Endothelial cell of umbilical vein (primary cell): ENCODE data around the gene MOB3B. TPM values are rescaled to one million over a fixed set of nuclear protein-coding genes. Genes with fewer than 3 reads are reported as not detected.

Experiments
- BruUV-seq: library from RNA; stranded (reverse); fragments of 400-500 nt; replicated peaks from 2 replicates; lab custom pipeline; 2021; lab: Mats Ljungman, UMichigan
- CTCF ChIA-PET: fragments of 300-600, 350-600 bp; sonication (Branson Sonifier 250); formaldehyde crosslinking; loops from one replicate; lab custom pipeline; 2021; ENCODE audit warnings: antibody characterized with exemption, inconsistent platforms; lab: Charles Lee
- POLR2A ChIA-PET: fragments of 300-600, 350-600 bp; sonication (Branson Sonifier 250); formaldehyde crosslinking; loops from one replicate; lab custom pipeline; 2021; ENCODE audit warnings: antibody characterized with exemption, inconsistent platforms; lab: Charles Lee
- DNase-seq: peaks from one replicate; pipeline ENCODE4 v3.0.0-alpha.2; 2011; ENCODE audit warnings: low read depth, low spot score
- FAIRE-seq: peaks from 2 replicates; lab custom pipeline; 2011; peaks lifted over from hg19 to GRCh38; lab: Jason Lieb, UNC
- H2AFZ ChIP-seq: 2 replicates; pipeline ENCODE4 v1.6.0; 2012; ENCODE audit warnings: low read depth, low read length, control low read depth, inconsistent platforms
- H3K27ac ChIP-seq: 2 replicates; pipeline ENCODE4 v1.5.1; 2011; ENCODE audit warnings: low read depth, mild to moderate bottlenecking, control low read depth, low read length, moderate library complexity; ENCODE audit not compliant: insufficient read depth
- H3K27me3 ChIP-seq, 2 experiments: 2 replicates each; pipeline versions ENCODE4 v1.6.0 to v1.6.1; 2011; ENCODE audit warnings: low read length in 2 of 2, mixed read lengths in 1 of 2; ENCODE audit not compliant: control insufficient read depth in 2 of 2, insufficient read depth in 2 of 2
- H3K36me3 ChIP-seq, 2 experiments: 2 replicates in 1 of 2; 3 replicates in 1 of 2; pipeline ENCODE4 v1.5.1; 2011; ENCODE audit warnings: low read length in 2 of 2, mild to moderate bottlenecking in 1 of 2, moderate library complexity in 1 of 2; ENCODE audit not compliant: control insufficient read depth in 2 of 2, insufficient read depth in 2 of 2; ENCODE audit errors: extremely low read depth in 1 of 2
- H3K4me1 ChIP-seq: 3 replicates; pipeline ENCODE4 v1.5.1; 2011; ENCODE audit warnings: mild to moderate bottlenecking, low read length; ENCODE audit not compliant: control insufficient read depth, insufficient read depth; ENCODE audit errors: extremely low read depth
- H3K4me2 ChIP-seq: 2 replicates; pipeline ENCODE4 v1.6.1; 2011; ENCODE audit warnings: low read length, control low read depth, mixed read lengths; ENCODE audit not compliant: insufficient read depth
- H3K4me3 ChIP-seq, 3 experiments: fragments of 200-600 bp in 1 of 3; sonication (generic), shearing (Covaris generic) in 1 of 3; replicated peaks in 1 of 3; 2 replicates each; pipeline ENCODE4 v1.5.1; 2011 to 2016; ENCODE audit warnings: control low read depth in 3 of 3, low read length in 3 of 3, mild to moderate bottlenecking in 2 of 3, inconsistent platforms in 1 of 3, low read depth in 1 of 3, moderate library complexity in 1 of 3; ENCODE audit not compliant: insufficient read depth in 1 of 3
- H3K79me2 ChIP-seq: 2 replicates; pipeline ENCODE4 v1.6.0; 2012; ENCODE audit warnings: low read length, inconsistent platforms; ENCODE audit not compliant: control insufficient read depth, insufficient read depth
- H3K9ac ChIP-seq: replicated peaks from 2 replicates; pipeline ENCODE3; 2011; ENCODE audit warnings: low read length, control low read depth; ENCODE audit not compliant: insufficient read depth; ENCODE audit errors: extremely low read depth
- H3K9me1 ChIP-seq: replicated peaks from 3 replicates; pipeline ENCODE4 v1.6.0; 2011; ENCODE audit warnings: mild to moderate bottlenecking, low read length; ENCODE audit not compliant: control insufficient read depth, insufficient read depth; ENCODE audit errors: extremely low read depth
- H3K9me3 ChIP-seq: replicated peaks from 2 replicates; pipeline ENCODE4 v1.5.1; 2012; ENCODE audit warnings: low read length, inconsistent platforms; ENCODE audit not compliant: control insufficient read depth, insufficient read depth
- H4K20me1 ChIP-seq: replicated peaks from 2 replicates; pipeline ENCODE3; 2011; ENCODE audit warnings: mild to moderate bottlenecking, low read length; ENCODE audit not compliant: control insufficient read depth, insufficient read depth; ENCODE audit errors: extremely low read depth
- EZH2 ChIP-seq: IDR thresholded peaks from 2 replicates; pipeline ENCODE4 v1.6.1; 2012; ENCODE audit warnings: borderline replicate concordance, low read depth, mild to moderate bottlenecking, moderate library complexity, low read length, inconsistent platforms; ENCODE audit not compliant: severe bottlenecking
- FOS ChIP-seq: IDR thresholded peaks from 2 replicates; pipeline ENCODE4 v1.6.1; 2011; ENCODE audit warnings: mild to moderate bottlenecking, low read length, moderate library complexity, borderline replicate concordance; ENCODE audit not compliant: insufficient read depth
- GATA2 ChIP-seq: IDR thresholded peaks from 2 replicates; pipeline ENCODE4 v1.7.0; 2011; ENCODE audit warnings: low read depth, mild to moderate bottlenecking, moderate library complexity, mixed read lengths, low read length; ENCODE audit not compliant: insufficient read length, insufficient read depth
- JUN ChIP-seq: IDR thresholded peaks from 2 replicates; pipeline ENCODE4 v1.6.1; 2011; ENCODE audit warnings: borderline replicate concordance, low read depth; ENCODE audit not compliant: insufficient read length, insufficient read depth
- MYC ChIP-seq: IDR thresholded peaks from one replicate; pipeline ENCODE4 v1.6.1; 2011; ENCODE audit warnings: mild to moderate bottlenecking, low read depth, low read length
- POLR2A ChIP-seq: IDR thresholded peaks from 2 replicates; pipeline ENCODE4 v1.6.1; 2012; ENCODE audit warnings: low read depth, mild to moderate bottlenecking, control low read depth, low read length
- POLR2AphosphoS5 ChIP-seq: IDR thresholded peaks from 2 replicates; pipeline ENCODE4 v1.6.1; 2012; ENCODE audit warnings: low read depth, mild to moderate bottlenecking, control low read depth, low read length, moderate library complexity; ENCODE audit not compliant: insufficient read depth
- dilution Hi-C: fragments of 300-500 bp; cut with MboI; formaldehyde crosslinking; loops from one replicate; pipeline ENCODE4 v1.15.0; 2019; ENCODE audit warnings: low sequenced_read_pairs; ENCODE audit not compliant: extremely low pct_ligation_motif_present
- intact Hi-C: fragments of 100-400 bp; cut with micrococcal nuclease; formaldehyde crosslinking; loops from one replicate; pipeline ENCODE4 v1.10.0; 2022
- polyA plus RNA-seq, 4 experiments: library from polyadenylated mRNA; depleted of rRNA in 3 of 4; stranded (reverse) in 3 of 4; unstranded in 1 of 4; fragments of >200 nt; gene quantifications; 2 replicates each; pipeline versions ENCODE4 v1.2.1 to v1.2.3, GENCODE V29; 2011 to 2012; ENCODE audit warnings: missing spikeins in 1 of 4
- total RNA-seq: library from RNA; stranded (reverse); gene quantifications from 2 replicates; pipeline ENCODE4 v1.2.3, GENCODE V29; 2021
- TF ChIP-seq, protein P1 (sequence below): IDR thresholded peaks from 2 replicates; pipeline ENCODE4 v1.6.1; 2011; ENCODE audit not compliant: insufficient read depth, insufficient read length
- TF ChIP-seq, protein P2 (sequence below), 2 donors: IDR thresholded peaks; 1 replicate in 1 of 2; 2 replicates in 1 of 2; pipeline ENCODE4 v1.5.1; 2011; ENCODE audit warnings: low read length in 2 of 2, mild to moderate bottlenecking in 2 of 2, moderate library complexity in 2 of 2, control low read depth in 1 of 2, inconsistent platforms in 1 of 2, low read depth in 1 of 2; ENCODE audit not compliant: insufficient read depth in 1 of 2; ENCODE audit errors: extremely low read depth in 1 of 2

Gene MOB3B
- total and polyA plus RNA-seq, 2 donors (not counting 3 experiments of a cell fraction or from before 2014, with no cell fraction given): 0.03 TPM; not detected in 1

DNA sequence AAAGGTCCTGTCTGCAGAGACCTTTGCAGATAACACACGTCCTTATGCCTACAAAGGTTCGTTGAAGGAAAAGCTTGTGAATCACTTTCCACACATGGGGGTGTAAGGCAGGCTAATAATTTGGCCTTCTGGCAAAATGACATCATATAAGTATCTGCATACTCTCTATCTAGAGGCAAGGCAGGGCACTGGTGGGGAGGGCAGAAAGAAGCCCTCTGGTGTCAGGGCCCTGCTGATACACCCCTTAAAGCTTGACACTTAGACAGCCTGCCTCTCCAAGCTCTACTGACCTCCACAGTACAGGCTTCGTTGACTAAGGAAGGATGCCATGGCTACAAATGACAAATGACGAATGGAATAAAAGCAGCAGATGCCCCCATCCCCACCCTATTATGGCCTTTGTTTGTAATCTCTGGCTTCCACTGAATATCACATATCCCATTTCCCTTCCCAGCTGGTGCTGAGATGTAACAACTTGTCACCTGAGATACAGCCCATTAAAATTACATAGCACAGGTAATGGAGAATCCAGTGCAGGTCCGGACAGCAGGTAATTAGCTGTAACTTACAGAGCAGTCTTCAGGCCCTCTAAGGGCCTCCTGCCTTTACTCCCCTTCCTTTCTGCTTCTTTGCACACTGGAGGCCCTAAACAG lies 82.5 kb downstream of the MOB3B start:
- no peak overlapping the region for H3K4me2 ChIP-seq
- TF ChIP-seq EZH2 (no peak), POLR2AphosphoS5 (no peak), JUN (no peak), MYC (no peak), FOS (no peak), POLR2A (no peak)
- TF ChIP-seq, protein P1, sequence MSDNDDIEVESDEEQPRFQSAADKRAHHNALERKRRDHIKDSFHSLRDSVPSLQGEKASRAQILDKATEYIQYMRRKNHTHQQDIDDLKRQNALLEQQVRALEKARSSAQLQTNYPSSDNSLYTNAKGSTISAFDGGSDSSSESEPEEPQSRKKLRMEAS: no peak
- H3K36me3 ChIP-seq: no peaks in the 10 kb centered on the region
- intact Hi-C loops: no loop called here
- H3K79me2 ChIP-seq: no peaks in the 10 kb centered on the region
- FAIRE-seq: no peak
- H3K4me3 ChIP-seq: no peak overlapping the region
- dilution Hi-C loops: no loop called here
- H3K9me1 ChIP-seq: no peaks in the 10 kb centered on the region
- H3K27me3 ChIP-seq: peaks cover 0 to 3% of the 10 kb centered on the region in 2 experiments
- no peak for DNase-seq
- no peaks in the 10 kb centered on the region for H3K4me1 ChIP-seq
- H2AFZ ChIP-seq: no peak overlapping the region
- no peak overlapping the region for H3K27ac ChIP-seq
- ChIA-PET CTCF (no interaction called here), POLR2A (no interaction called here)
- no TSS peak for BruUV-seq
- H3K9ac ChIP-seq: no peak overlapping the region
- H3K9me3 ChIP-seq: no peaks in the 10 kb centered on the region
- H4K20me1 ChIP-seq: no peaks in the 10 kb centered on the region

DNA sequence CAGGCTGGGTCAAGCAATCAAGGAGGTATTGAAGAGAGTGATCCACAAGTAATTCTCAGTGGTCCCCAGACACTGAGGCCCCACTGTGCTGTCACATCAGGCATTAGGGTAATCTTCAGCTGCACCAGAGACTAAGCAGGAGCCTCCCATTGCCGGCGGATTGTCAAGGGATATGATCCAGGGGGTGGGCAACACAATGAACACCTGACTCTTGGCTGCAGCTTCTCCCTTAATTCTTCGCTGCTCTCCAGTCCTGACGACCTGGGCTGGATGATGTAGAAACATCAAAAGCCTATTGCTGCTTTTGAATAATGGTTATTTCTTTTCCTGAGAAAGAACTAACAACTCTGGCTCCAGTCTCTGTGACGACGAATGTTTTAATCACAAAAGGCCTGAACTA lies 83.9 kb downstream of the MOB3B start:
- no TSS peak for BruUV-seq
- no peak for DNase-seq
- H3K36me3 ChIP-seq: no peaks in the 10 kb centered on the region
- dilution Hi-C loops (no loop called here), intact Hi-C loops (no loop called here)
- peaks cover 0 to 2% of the 10 kb centered on the region in 2 experiments for H3K27me3 ChIP-seq
- no peak overlapping the region for H3K4me3 ChIP-seq
- H2AFZ ChIP-seq: no peak overlapping the region
- no peak overlapping the region for H3K27ac ChIP-seq
- H3K9me3 ChIP-seq: no peaks in the 10 kb centered on the region
- ChIA-PET POLR2A (no interaction called here), CTCF (no interaction called here)
- no peaks in the 10 kb centered on the region for H3K4me1 ChIP-seq
- no peaks in the 10 kb centered on the region for H4K20me1 ChIP-seq
- no peak overlapping the region for H3K4me2 ChIP-seq
- no peaks in the 10 kb centered on the region for H3K79me2 ChIP-seq
- no peak overlapping the region for H3K9ac ChIP-seq
- no peak for FAIRE-seq
- no peak for TF ChIP-seq POLR2AphosphoS5
- TF ChIP-seq FOS: no peak
- no peak for TF ChIP-seq EZH2
- TF ChIP-seq, protein P2, sequence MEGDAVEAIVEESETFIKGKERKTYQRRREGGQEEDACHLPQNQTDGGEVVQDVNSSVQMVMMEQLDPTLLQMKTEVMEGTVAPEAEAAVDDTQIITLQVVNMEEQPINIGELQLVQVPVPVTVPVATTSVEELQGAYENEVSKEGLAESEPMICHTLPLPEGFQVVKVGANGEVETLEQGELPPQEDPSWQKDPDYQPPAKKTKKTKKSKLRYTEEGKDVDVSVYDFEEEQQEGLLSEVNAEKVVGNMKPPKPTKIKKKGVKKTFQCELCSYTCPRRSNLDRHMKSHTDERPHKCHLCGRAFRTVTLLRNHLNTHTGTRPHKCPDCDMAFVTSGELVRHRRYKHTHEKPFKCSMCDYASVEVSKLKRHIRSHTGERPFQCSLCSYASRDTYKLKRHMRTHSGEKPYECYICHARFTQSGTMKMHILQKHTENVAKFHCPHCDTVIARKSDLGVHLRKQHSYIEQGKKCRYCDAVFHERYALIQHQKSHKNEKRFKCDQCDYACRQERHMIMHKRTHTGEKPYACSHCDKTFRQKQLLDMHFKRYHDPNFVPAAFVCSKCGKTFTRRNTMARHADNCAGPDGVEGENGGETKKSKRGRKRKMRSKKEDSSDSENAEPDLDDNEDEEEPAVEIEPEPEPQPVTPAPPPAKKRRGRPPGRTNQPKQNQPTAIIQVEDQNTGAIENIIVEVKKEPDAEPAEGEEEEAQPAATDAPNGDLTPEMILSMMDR (IDR thresholded peaks at IDR 0.05; ENCODE audit: extremely low read depth in 1 of 2, insufficient read depth in 1 of 2, low read depth in 1 of 2, low read length in 2 of 2): no peak
- TF ChIP-seq MYC: no peak
- no peak for TF ChIP-seq GATA2
- no peak for TF ChIP-seq POLR2A
- TF ChIP-seq, protein P1: no peak
- TF ChIP-seq JUN: no peak
- H3K9me1 ChIP-seq: no peaks in the 10 kb centered on the region
